ENCODE data around the gene EML6. TPM values are rescaled to one million over a fixed set of nuclear protein-coding genes. Genes with fewer than 3 reads are reported as not detected.

Gene EML6
- total RNA-seq, 2 experiments from 2014 or later, result 0.95 to 1.8 TPM

DNA sequence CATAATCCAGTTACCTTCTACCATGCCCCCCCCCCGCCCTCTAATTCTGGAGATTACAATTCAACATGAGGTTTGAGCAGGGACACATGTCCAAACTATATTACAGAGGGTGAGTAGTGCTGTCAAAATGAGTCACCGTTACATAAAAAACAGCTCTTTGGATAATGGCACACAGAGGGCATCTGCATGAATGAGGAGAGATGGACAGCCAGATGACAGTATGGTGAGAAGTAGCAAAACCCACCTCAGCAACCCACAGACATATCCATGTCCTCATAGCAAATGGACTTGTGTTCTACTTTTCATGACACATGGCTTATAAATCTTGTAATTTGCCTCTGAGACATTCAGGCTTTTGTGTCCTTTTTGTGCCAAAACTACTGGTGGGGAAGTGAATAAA, 132.0 kb downstream of the EML6 start:
- ChIA-PET CTCF (no interaction called here), POLR2A (no interaction called here)
- Mint-ChIP-seq H3K27ac (no peak overlapping the region), H3K27me3 (peaks cover 2% of the 10 kb centered on the region), H3K4me1 (no peaks in the 10 kb centered on the region), H3K9me3 (no peaks in the 10 kb centered on the region), H3K36me3 (ENCODE audit: low read depth) (no peaks in the 10 kb centered on the region), H3K4me3 (no peak overlapping the region)
- DNase-seq, result no peak

DNA sequence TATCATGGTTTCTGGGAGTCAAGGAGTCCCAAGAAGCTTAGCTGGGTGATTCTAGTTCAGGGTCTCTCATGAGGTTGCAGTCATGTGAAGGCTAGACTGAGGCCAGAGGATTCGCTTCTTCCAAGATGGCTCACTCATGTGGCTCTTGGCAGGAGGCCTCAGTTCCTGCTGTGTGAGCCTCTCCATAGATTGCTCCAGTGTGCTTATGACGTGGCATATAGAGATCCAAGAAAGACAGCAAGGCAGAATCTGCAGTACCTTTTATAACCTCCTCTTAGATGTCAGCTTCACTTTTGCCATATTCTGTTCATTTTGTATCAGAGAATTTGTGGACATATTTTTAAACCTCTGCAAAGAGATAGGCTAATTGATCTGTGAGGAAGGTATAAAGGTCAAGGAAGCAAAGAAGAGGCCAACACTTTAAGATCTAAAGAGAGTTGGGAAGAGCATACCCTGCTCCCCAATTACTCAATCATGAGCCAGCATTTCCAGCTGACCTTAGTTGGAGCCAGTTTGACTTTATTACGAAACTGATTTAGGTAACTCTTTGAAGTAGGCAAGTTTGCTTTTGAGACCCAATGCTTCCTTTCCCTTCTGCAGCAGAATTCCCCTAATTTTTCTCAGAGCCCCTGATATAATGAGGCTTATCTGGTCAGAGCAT, 134.7 kb downstream of the EML6 start:
- no peak overlapping the region for H3K4me3 Mint-ChIP-seq
- H3K4me1 Mint-ChIP-seq, result no peaks in the 10 kb centered on the region
- ChIA-PET POLR2A (no interaction called here), CTCF (no interaction called here)
- no peak overlapping the region for H3K27ac Mint-ChIP-seq
- H3K36me3 Mint-ChIP-seq (ENCODE audit: low read depth), result no peaks in the 10 kb centered on the region
- H3K9me3 Mint-ChIP-seq, result no peaks in the 10 kb centered on the region
- H3K27me3 Mint-ChIP-seq, result no peaks in the 10 kb centered on the region
- DNase-seq, result no peak

DNA sequence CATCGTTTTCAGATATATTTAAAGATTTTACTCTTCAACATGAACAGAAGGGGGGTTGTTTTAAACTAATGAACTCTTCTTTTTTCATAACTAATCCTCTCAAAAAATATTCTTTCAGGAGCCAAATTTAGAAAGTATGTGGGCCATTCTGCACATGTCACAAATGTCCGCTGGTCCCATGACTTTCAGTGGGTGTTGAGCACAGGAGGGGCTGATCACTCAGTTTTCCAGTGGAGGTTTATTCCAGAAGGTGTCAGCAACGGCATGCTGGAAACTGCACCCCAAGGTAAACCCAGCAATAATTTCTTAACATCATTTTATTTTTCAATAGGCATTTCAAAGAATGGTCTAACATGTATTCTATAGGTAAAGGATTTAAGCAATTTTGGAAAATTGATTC, 136.0 kb downstream of the EML6 start:
- Mint-ChIP-seq H3K36me3 (ENCODE audit: low read depth) (no peaks in the 10 kb centered on the region), H3K4me3 (no peak overlapping the region), H3K27me3 (no peaks in the 10 kb centered on the region), H3K27ac (no peak overlapping the region), H3K4me1 (no peaks in the 10 kb centered on the region), H3K9me3 (no peaks in the 10 kb centered on the region)
- ChIA-PET CTCF (no interaction called here), POLR2A (no interaction called here)
- DNase-seq, result no peak

DNA sequence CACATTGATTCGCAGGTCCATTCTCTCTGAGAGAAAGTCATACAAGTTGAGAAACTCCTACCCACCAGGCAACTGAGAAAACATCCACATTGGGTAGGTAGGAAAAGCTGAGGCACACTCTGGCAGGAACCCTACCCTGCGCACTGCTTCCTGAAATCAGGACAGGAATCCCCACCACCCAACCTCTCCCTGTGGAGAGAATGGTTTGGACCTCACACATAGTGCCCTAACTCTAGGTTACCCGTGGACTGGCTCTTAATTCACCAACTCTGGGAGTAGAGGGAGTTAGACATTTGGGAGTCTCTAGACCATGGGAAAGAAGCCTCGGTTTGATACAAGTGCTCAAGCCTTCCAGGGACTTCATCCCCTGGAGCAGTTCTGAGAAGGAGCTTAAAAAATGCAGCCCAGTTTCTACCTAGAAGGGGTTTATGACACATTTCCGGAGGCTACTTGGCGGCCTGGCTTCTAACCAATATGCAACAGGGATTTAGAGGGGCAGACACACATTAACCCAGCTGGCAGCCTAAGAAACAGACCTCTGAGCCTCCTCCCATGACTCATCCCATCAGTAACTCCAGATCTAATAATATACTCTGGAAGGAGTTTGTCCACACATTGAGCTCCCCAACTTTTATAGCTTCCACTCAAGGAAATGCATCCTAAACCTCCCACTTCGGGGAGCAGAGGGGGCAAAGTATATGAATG, 136.7 kb downstream of the EML6 start:
- Mint-ChIP-seq H3K36me3 (ENCODE audit: low read depth) (no peaks in the 10 kb centered on the region), H3K4me3 (no peak overlapping the region), H3K4me1 (no peaks in the 10 kb centered on the region), H3K27me3 (no peaks in the 10 kb centered on the region), H3K9me3 (no peaks in the 10 kb centered on the region), H3K27ac (no peak overlapping the region)
- ChIA-PET CTCF (no interaction called here), POLR2A (no interaction called here)
- DNase-seq, result no peak

DNA sequence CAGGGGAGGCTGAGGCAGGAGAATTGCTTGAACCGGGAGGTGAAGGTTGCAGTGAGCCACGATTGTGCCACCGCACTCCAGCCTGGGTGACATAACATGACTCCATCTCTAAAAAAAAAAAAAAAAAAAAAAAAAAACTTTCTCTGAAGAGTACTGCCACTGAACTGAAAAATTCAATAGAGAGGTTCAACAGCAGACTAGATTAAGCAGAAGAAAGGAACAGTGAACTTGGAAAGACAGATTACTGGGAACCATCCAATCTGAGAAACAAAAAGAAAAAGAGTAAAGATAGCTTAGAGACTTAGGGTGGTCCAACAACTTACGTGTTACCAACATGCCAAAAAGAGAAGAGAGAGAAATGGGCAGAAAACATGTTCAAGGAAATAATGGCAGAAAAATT, 138.8 kb downstream of the EML6 start:
- Mint-ChIP-seq H3K27me3 (no peaks in the 10 kb centered on the region), H3K4me3 (no peak overlapping the region), H3K4me1 (peaks cover 3% of the 10 kb centered on the region), H3K9me3 (no peaks in the 10 kb centered on the region), H3K36me3 (ENCODE audit: low read depth) (no peaks in the 10 kb centered on the region), H3K27ac (no peak overlapping the region)
- ChIA-PET POLR2A (no interaction called here), CTCF (interaction anchor here (1.4 kb wide), 1 partner anchor 24 kb away, joined by 3 read pairs; no protein-coding TSS in a partner anchor)
- no peak for DNase-seq

DNA sequence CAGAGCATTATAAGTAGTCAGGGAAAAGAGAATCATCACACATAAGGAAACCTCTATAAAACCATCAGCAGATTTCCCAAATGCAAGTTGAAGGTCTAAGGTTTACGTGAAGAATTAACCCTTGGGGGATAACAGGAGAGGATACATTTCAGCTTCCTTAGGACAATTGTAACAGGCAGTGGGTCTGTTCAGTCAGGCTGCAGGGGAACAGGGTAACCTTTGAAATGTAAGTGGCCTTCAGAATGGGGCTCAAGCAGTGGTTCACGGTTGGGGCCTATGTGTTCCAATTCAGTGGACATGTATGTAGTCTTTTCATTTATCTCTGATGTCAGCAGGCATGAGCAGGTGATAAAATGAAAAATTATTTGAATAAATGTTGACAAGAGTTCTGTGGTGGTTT, 139.3 kb downstream of the EML6 start:
- Mint-ChIP-seq H3K4me3 (no peak overlapping the region), H3K9me3 (no peaks in the 10 kb centered on the region), H3K27me3 (no peaks in the 10 kb centered on the region), H3K27ac (no peak overlapping the region), H3K4me1 (peaks cover 3% of the 10 kb centered on the region), H3K36me3 (ENCODE audit: low read depth) (no peaks in the 10 kb centered on the region)
- POLR2A ChIA-PET, result no interaction called here
- no peak for DNase-seq
- CTCF ChIA-PET, result interaction anchor here (1.4 kb wide), 1 partner anchor 24 kb away, joined by 3 read pairs; no protein-coding TSS in a partner anchor

DNA sequence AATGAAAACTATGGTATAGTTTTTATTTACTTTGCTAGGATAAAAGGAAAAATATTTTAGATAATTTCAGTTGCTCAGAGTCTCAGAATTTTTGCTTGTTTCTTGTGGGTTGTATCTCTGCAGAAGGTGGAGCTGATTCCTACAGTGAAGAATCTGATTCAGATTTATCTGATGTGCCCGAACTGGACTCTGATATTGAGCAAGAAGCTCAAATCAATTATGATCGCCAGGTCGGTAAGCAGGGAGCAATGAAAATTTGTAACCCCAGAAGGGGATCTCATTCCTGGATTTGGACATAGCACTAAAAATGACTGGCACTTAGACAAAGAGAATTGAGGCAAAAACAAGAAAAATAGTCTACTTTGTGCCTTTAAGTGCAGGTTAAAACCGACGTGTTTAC, 140.2 kb downstream of the EML6 start:
- Mint-ChIP-seq H3K4me1 (peaks cover 3% of the 10 kb centered on the region), H3K36me3 (ENCODE audit: low read depth) (no peaks in the 10 kb centered on the region), H3K9me3 (no peaks in the 10 kb centered on the region), H3K27ac (no peak overlapping the region), H3K27me3 (no peaks in the 10 kb centered on the region), H3K4me3 (no peak overlapping the region)
- no peak for DNase-seq
- ChIA-PET POLR2A (no interaction called here), CTCF (interaction anchor here (1.4 kb wide), 1 partner anchor 25 kb away, joined by 3 read pairs; no protein-coding TSS in a partner anchor)

DNA sequence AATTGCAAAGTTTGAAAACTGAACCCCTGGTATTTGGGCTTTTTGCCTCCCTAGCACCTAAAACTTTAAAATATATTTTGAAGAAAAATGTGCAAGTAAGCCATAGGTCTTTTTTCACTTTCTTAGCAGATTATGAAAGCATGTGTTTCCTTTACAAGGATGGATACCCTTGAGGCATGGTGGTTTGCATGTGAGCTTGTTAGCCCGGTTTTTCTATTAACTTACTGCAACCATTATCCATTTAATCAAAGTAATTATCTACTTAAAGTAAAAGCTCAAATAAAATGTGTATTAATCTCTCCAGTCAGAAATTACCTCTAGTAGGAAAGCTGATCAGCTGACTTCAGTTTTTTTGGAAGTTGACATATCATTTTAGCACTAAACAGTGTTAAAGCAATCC, 140.6 kb downstream of the EML6 start:
- no peaks in the 10 kb centered on the region for H3K36me3 Mint-ChIP-seq (ENCODE audit: low read depth)
- ChIA-PET POLR2A (no interaction called here), CTCF (no interaction called here)
- no peak for DNase-seq
- H3K27ac Mint-ChIP-seq, result no peak overlapping the region
- H3K27me3 Mint-ChIP-seq, result no peaks in the 10 kb centered on the region
- H3K4me1 Mint-ChIP-seq, result peaks cover 3% of the 10 kb centered on the region
- no peak overlapping the region for H3K4me3 Mint-ChIP-seq
- H3K9me3 Mint-ChIP-seq, result no peaks in the 10 kb centered on the region

DNA sequence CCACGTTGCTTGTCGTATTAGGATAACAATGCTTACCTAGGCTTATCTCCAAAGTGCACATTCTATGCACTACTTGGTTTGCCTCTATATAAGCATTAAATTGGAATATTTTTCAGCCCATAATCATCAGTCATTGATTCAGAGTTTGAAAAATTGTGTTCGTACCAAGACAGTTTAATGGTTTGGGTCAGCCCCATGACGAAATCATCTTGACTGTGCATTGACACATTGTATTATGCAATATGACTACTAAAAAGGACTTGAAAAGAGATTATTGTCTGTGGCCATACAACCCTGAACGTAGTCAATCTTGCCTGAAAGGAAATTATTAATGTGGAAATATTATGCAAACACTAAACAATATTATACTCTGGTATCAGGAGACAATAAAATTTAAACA, 141.3 kb downstream of the EML6 start:
- Mint-ChIP-seq H3K9me3 (no peaks in the 10 kb centered on the region), H3K36me3 (ENCODE audit: low read depth) (no peaks in the 10 kb centered on the region), H3K4me3 (no peak overlapping the region), H3K27ac (no peak overlapping the region), H3K4me1 (peaks cover 3% of the 10 kb centered on the region), H3K27me3 (no peaks in the 10 kb centered on the region)
- CTCF ChIA-PET, result no interaction called here
- POLR2A ChIA-PET, result no interaction called here
- DNase-seq, result no peak

DNA sequence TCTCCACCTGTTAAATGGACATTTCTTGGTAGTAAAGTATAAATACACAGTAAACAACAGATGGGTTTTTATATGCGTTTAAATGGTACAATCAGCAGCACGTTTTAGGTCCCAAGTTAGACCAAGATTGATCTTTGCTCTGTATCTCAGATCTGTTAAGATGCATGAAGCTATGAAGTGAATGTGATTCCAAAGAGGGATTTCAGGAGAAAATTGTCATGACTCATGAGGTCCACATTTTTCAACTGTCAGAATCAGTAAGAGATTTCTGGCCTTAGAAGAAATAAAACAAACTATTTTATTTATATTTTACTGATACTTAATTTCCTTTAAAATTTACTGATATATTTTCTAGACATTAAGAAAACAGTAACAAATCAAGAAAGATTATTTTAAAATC, 142.7 kb downstream of the EML6 start:
- POLR2A ChIA-PET, result no interaction called here
- Mint-ChIP-seq H3K36me3 (ENCODE audit: low read depth) (no peaks in the 10 kb centered on the region), H3K27ac (no peak overlapping the region), H3K4me1 (peaks cover 3% of the 10 kb centered on the region), H3K4me3 (no peak overlapping the region), H3K9me3 (no peaks in the 10 kb centered on the region), H3K27me3 (no peaks in the 10 kb centered on the region)
- CTCF ChIA-PET, result no interaction called here
- DNase-seq, result no peak

DNA sequence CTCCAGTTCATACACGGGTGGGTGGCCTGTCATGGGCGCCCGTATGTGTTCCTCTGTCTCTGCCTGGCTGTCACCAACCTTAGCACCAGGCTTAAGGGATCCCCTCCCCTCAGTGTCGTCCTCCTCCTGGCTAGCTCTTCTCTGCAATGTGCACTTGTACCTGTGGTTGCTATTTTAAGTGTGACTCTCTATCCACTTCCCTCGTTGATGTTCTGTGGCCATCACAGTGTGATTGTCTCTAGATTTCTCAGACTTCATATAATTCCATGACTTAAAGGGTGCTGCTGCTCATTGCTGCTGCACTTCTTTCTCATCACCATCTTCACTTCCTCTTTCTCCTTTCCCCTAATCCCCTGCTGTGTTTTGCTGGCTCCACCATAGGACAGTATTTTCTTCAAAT, 143.4 kb downstream of the EML6 start:
- CTCF ChIA-PET, result no interaction called here
- Mint-ChIP-seq H3K36me3 (ENCODE audit: low read depth) (no peaks in the 10 kb centered on the region), H3K4me1 (peaks cover 3% of the 10 kb centered on the region), H3K27ac (no peak overlapping the region), H3K9me3 (no peaks in the 10 kb centered on the region), H3K27me3 (no peaks in the 10 kb centered on the region), H3K4me3 (no peak overlapping the region)
- DNase-seq, result no peak
- POLR2A ChIA-PET, result no interaction called here

DNA sequence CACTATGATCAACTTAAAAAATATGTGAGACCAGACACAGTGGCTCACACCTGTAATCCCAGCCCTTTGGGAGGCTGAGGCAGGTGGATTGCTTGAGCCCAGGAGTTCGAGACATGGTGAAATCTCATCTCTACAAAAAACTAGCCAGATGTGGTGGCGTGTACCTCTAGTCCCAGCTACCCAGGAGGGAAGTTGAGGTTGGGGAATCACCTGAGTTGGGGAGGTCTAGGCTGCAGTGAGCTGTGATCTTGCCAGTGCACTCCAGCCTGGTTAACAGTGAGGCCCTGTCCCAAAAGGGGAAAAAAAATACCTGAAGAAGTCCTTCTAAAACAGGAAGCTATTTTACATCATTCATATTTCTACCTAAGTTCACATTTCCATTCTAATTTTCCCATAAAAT, 144.0 kb downstream of the EML6 start:
- H3K36me3 Mint-ChIP-seq (ENCODE audit: low read depth), result no peaks in the 10 kb centered on the region
- H3K9me3 Mint-ChIP-seq, result no peaks in the 10 kb centered on the region
- H3K27me3 Mint-ChIP-seq, result no peaks in the 10 kb centered on the region
- no peak overlapping the region for H3K4me3 Mint-ChIP-seq
- H3K4me1 Mint-ChIP-seq, result peaks cover 3% of the 10 kb centered on the region
- ChIA-PET POLR2A (no interaction called here), CTCF (no interaction called here)
- no peak overlapping the region for H3K27ac Mint-ChIP-seq
- no peak for DNase-seq

DNA sequence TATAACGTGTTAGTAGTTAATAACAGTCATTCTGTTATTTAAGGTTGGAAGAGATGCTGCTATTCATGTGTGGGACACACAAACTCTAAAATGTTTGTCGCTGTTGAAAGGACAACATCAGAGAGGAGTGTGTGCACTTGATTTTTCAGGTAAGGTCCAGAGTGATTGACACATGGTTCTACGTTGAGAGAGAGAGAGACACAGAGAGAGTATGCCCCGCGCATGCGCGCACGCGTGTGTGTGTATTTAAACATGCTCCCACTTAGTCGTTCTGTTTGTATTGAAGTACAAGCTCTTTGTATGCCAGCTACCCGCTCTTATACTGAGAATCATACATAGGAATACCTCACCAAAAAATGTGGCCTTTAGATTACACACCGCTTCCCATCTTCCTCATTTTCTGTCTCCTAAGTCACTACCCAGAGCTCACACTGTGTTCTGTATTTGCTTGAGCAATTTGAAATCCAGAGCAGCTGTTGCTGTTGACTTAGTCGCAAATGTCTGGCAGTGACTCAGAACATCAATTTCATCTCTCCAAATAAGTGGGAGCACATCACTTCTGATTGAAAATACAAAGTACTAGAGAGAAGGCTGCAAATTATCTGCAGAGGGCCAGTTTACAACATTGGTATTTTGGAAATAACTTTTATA, 148.1 kb downstream of the EML6 start:
- Mint-ChIP-seq H3K4me3 (no peak overlapping the region), H3K36me3 (ENCODE audit: low read depth) (no peaks in the 10 kb centered on the region), H3K27me3 (peaks cover 2% of the 10 kb centered on the region), H3K27ac (no peak overlapping the region), H3K4me1 (peaks cover 3% of the 10 kb centered on the region), H3K9me3 (no peaks in the 10 kb centered on the region)
- POLR2A ChIA-PET, result no interaction called here
- DNase-seq, result no peak
- CTCF ChIA-PET, result no interaction called here

DNA sequence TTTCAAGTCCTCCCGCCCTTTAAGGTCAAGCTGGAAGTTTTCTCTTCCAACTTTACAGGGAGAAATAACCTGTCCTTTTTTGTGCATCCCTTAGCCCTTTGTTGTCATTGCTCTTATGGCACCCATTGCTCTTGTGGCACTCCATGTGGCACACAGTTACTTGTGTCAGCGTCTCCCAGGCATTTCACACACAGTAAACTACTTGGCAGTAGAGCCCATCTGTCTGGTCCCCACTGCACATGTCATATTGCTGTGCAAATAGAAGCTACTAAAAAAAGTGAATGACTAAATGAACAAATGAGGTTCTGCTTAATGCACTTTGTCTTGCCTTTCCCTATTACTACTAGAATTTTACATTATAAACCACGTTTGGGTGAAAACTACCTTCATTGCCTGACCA, 149.3 kb downstream of the EML6 start:
- no peaks in the 10 kb centered on the region for H3K4me1 Mint-ChIP-seq
- no peaks in the 10 kb centered on the region for H3K9me3 Mint-ChIP-seq
- H3K4me3 Mint-ChIP-seq, result no peak overlapping the region
- H3K36me3 Mint-ChIP-seq (ENCODE audit: low read depth), result no peaks in the 10 kb centered on the region
- CTCF ChIA-PET, result no interaction called here
- H3K27me3 Mint-ChIP-seq, result peaks cover 2% of the 10 kb centered on the region
- H3K27ac Mint-ChIP-seq, result no peak overlapping the region
- no peak for DNase-seq
- POLR2A ChIA-PET, result no interaction called here
